Breast epithelium (tissue), 4 donors: ENCODE measurements around the gene CBARP. TPM values are rescaled to one million over a fixed set of nuclear protein-coding genes. Genes with fewer than 3 reads are reported as not detected.

Source experiments
- DNase-seq, 2 donors: peaks; one replicate each; pipeline ENCODE4 v3.0.0-alpha.2; 2019; ENCODE audit warnings: low spot score in 2 of 2
- H3K27ac ChIP-seq, 2 donors: fragments of 200-600 bp; sonication (generic) in 1 of 2; one replicate each; pipeline ENCODE4 v1.5.1; 2016 to 2019; ENCODE audit warnings: mild to moderate bottlenecking in 1 of 2
- H3K27me3 ChIP-seq, 2 donors: fragments of 200-600 bp; sonication (generic) in 1 of 2; one replicate each; pipeline versions ENCODE4 v1.5.1 to v1.6.0; 2017 to 2019; ENCODE audit warnings: control low read depth in 1 of 2, mild to moderate bottlenecking in 1 of 2
- H3K36me3 ChIP-seq: fragments of 200-600 bp; one replicate; pipeline ENCODE4 v1.5.1; 2019
- H3K4me1 ChIP-seq, 2 donors: fragments of 200-600 bp; sonication (generic); one replicate each; pipeline ENCODE4 v1.5.1; 2016 to 2019; ENCODE audit warnings: control low read depth in 1 of 2
- H3K4me3 ChIP-seq, 3 donors: fragments of 200-600 bp; sonication (generic); 1 replicate in 2 of 3; 2 replicates in 1 of 3; pipeline ENCODE4 v1.5.1; 2016 to 2019; ENCODE audit warnings: mild to moderate bottlenecking in 3 of 3, moderate library complexity in 2 of 3
- H3K9me3 ChIP-seq, 2 donors: fragments of 200-600 bp; sonication (generic) in 1 of 2; one replicate each; pipeline ENCODE4 v1.5.1; 2016 to 2019; ENCODE audit warnings: control low read depth in 1 of 2
- POLR2A ChIP-seq: fragments of 450-650 bp; IDR thresholded peaks from one replicate; pipeline ENCODE4 v1.6.1; 2016; ENCODE audit warnings: antibody characterized with exemption, mild to moderate bottlenecking, moderate library complexity
- POLR2AphosphoS5 ChIP-seq, 3 donors: sonication (generic); formaldehyde crosslinking; IDR thresholded peaks; one replicate each; pipeline ENCODE4 v1.6.1; 2017; ENCODE audit warnings: antibody characterized with exemption in 3 of 3
- intact Hi-C: fragments of 100-400 bp; cut with DNase I; formaldehyde crosslinking; loops from one replicate; pipeline ENCODE4 v1.15.1; 2023; ENCODE audit warnings: low total_unique reads
- total RNA-seq, 3 donors: library from RNA; depleted of rRNA; stranded (reverse); fragments of >200 nt; gene quantifications; one replicate each; pipeline ENCODE4 v1.1.0, GENCODE V29; 2016
- TF ChIP-seq, protein P1 (sequence below), 3 donors: fragments of 450-650 bp; IDR thresholded peaks; one replicate each; pipeline ENCODE4 v1.5.1; 2016 to 2017; ENCODE audit warnings: antibody characterized with exemption in 3 of 3, mild to moderate bottlenecking in 3 of 3, moderate library complexity in 3 of 3

CBARP gene
- total RNA-seq, 3 donors from 2014 or later, result 0.98 to 4.8 TPM; not detected in 1

DNA sequence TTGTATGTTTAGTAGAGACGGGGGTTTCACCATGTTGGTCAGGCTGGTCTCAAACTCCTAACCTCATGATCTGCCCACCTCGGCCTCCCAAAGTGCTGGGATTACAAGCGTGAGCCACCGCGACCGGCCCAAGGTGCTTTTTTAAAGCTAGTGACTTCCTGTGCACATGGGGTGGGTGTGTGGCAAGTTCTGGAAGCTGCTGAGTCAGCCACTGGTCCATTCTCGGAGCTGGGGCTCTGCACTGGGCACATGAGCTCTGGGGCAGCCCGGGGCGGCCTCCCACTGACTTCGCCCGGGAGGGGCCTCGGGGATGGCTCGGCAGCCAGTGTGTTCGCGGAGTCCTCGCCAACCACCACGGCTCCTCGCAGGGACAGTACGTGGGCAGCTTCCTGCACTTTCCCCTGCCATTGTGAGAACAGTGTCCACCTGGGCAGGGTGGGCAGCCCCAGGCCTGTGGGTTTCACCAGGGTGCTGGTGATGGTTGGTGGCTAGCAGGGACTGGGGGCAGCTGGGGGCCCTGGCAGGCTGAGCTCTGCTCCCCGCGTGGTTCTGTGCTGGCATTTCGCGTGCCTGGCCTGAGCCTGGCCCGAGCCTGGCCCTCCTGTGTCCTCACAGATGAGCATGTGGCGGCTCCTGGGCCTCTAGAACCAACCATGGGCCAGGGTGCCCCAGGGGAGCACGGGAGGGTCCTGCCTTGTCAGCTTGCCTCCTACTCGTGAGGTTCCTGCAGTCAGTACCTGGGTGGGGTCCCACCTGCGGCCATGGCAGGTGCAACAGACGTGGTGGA is 12.2 kb downstream of the CBARP start:
- Histone ChIP-seq H3K36me3 (peaks cover 9% of the 10 kb centered on the region), H3K4me3 (no peak overlapping the region), H3K27ac (no peak overlapping the region), H3K4me1 (no peaks in the 10 kb centered on the region), H3K27me3 (no peaks in the 10 kb centered on the region), H3K9me3 (no peaks in the 10 kb centered on the region)
- intact Hi-C loops, result loop anchor here (10.0 kb wide), 1 partner anchor 211 kb away; no protein-coding TSS in a partner anchor
- TF ChIP-seq POLR2AphosphoS5 (IDR thresholded peaks at IDR 0.05), result no peak
- no peak for DNase-seq

DNA sequence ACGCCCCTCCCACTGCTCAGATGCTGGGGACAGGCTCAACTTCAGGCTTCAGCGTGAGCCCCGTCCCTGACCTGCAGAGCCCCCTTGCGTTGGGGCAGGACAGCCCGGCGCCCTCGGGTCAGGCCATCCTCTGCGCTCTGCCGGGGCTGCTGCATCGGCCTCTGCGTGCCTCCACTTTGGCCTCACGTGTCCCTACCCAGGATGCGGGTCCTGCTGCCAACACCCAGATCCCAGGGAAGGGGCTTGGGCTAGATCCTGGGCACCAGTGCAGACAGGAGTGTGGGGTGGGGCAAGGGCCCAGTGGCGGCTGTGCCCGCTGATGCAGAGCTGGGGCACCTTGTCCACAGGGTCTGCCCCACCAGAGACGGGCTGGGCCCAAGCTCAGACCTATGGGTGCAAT is 13.0 kb downstream of the CBARP start:
- H3K27ac ChIP-seq, result no peak overlapping the region
- DNase-seq, result no peak
- no peaks in the 10 kb centered on the region for H3K9me3 ChIP-seq
- H3K27me3 ChIP-seq, result no peaks in the 10 kb centered on the region
- H3K4me3 ChIP-seq, result no peak overlapping the region
- H3K36me3 ChIP-seq, result peaks cover 9% of the 10 kb centered on the region
- TF ChIP-seq, protein P1, sequence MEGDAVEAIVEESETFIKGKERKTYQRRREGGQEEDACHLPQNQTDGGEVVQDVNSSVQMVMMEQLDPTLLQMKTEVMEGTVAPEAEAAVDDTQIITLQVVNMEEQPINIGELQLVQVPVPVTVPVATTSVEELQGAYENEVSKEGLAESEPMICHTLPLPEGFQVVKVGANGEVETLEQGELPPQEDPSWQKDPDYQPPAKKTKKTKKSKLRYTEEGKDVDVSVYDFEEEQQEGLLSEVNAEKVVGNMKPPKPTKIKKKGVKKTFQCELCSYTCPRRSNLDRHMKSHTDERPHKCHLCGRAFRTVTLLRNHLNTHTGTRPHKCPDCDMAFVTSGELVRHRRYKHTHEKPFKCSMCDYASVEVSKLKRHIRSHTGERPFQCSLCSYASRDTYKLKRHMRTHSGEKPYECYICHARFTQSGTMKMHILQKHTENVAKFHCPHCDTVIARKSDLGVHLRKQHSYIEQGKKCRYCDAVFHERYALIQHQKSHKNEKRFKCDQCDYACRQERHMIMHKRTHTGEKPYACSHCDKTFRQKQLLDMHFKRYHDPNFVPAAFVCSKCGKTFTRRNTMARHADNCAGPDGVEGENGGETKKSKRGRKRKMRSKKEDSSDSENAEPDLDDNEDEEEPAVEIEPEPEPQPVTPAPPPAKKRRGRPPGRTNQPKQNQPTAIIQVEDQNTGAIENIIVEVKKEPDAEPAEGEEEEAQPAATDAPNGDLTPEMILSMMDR (IDR thresholded peaks at IDR 0.05), result no peak
- no peak for TF ChIP-seq POLR2AphosphoS5 (IDR thresholded peaks at IDR 0.05)
- TF ChIP-seq POLR2A, result no peak
- intact Hi-C loops, result loop anchor here (10.0 kb wide), 1 partner anchor 210 kb away; no protein-coding TSS in a partner anchor
- no peaks in the 10 kb centered on the region for H3K4me1 ChIP-seq

DNA sequence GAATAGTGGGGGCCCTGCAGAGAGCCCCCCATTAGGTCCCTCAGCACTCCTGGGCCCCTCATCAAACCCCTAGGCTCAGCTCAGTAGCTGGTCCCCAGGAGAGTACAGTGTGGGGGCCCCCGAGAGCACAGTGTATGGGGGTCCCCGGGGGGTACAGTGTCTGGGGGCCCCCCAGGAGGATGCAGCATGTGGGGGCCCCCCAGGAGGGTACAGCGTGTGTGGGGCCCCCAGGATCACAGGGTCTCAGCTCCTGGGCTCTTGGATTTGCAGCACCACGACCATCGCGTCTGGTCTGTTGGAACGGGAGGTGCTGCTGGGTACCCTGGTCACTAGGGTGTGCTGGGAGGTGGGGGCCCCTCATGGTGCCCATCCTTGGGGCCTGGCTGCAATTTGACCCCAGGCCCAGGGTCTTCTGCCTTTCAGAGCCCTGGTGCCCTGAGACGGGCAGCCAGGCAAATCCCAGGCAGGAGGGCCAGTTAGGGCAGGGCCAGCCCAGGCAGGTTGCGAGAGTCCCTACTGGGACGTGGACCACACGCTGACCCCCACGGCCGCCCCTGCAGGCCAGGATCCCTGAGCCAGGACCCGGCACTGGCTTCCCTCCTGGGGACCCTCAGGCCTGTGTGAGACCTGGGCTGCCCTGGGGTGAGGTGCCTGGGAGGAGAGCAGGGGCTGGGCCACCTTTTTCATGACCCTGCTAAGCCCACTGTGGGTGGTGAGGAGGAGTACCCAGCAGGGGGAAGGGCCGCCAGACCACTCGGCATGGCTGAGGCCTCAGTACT is 13.6 kb downstream of the CBARP start:
- Histone ChIP-seq H3K4me3 (no peak overlapping the region), H3K27ac (no peak overlapping the region), H3K4me1 (no peaks in the 10 kb centered on the region), H3K27me3 (no peaks in the 10 kb centered on the region), H3K36me3 (peaks cover 9% of the 10 kb centered on the region), H3K9me3 (no peaks in the 10 kb centered on the region)
- TF ChIP-seq, protein P1 (IDR thresholded peaks at IDR 0.05), result no peak
- TF ChIP-seq POLR2A, result no peak
- TF ChIP-seq POLR2AphosphoS5 (IDR thresholded peaks at IDR 0.05), result no peak
- intact Hi-C loops, result loop anchor here (10.0 kb wide), 1 partner anchor 209 kb away; no protein-coding TSS in a partner anchor
- DNase-seq, result no peak

DNA sequence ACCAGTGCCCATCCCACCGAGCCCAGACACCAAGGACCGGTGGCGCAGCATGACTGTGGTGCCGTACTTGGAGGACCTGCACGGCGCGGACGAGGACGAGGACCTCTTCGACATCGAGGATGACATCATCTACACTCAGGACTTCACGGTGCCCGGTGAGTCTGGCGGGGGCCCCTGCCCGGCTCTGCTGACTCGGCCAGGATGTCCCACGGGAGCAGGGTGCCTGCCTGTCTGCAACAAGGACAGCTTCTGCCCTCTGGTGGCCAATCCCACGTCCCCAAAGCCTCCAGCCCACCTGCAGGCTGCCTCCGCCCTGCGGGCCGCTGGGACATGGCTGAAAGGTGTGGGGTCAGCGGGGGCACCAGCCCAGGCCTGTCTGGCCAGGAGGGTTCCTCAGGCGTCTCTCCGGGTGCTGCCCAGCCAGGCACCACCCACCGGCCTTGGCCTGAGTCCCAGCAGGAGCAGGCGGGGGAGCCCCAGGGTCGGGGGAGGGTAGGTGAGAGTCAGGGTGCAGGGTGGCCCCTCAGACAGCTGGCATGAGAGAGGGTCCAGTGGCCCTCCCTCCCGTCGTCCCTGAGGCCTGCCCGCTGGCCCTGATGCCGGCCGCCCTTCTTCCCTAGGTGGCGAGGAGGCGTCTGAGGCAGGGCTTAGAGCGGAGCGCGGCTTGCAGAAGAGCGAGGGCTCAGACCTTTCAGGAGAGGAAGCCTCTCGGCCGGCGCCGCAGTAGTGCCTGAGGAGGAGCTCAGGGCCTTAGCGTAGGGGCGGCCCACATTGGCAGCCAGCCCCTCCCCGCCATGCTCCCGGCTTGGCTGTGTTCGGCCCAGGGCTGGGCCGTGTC is 14.6 kb downstream of the CBARP start:
- peak overlapping the region in 1 of 2 donors; percentile 20 for H3K27ac ChIP-seq
- DNase-seq, result no peak
- no peak for TF ChIP-seq POLR2AphosphoS5 (IDR thresholded peaks at IDR 0.05)
- TF ChIP-seq, protein P1 (IDR thresholded peaks at IDR 0.05), result no peak
- no peak for TF ChIP-seq POLR2A
- no peaks in the 10 kb centered on the region for H3K4me1 ChIP-seq
- no peaks in the 10 kb centered on the region for H3K27me3 ChIP-seq
- no peak overlapping the region for H3K4me3 ChIP-seq
- no peaks in the 10 kb centered on the region for H3K9me3 ChIP-seq
- intact Hi-C loops, result loop anchor here (10.0 kb wide), 1 partner anchor 208 kb away; no protein-coding TSS in a partner anchor
- H3K36me3 ChIP-seq, result peaks cover 9% of the 10 kb centered on the region

DNA sequence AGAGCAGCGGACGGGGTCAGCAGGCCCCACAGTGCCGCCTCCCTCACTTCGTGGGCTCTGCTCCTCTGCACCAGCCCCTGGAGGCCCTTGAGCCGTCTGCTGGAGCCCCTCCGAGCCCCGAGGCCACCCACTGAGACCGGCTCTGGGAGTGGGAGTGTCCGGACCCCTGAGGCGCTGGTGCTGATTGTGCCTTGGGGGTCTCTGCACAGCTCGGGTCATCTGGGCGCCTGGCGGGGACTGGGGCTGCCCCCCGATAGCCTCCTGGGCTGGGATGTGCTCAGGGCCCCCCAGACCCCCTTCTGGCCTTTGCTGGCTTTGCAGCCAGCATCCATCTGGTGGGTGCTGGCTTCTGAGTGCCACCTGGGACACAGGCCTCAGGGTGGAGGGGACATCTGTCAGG is 15.4 kb downstream of the CBARP start:
- TF ChIP-seq POLR2A (no peak), POLR2AphosphoS5 (IDR thresholded peaks at IDR 0.05) (no peak)
- Histone ChIP-seq H3K27me3 (no peaks in the 10 kb centered on the region), H3K4me3 (no peak overlapping the region), H3K9me3 (no peaks in the 10 kb centered on the region), H3K4me1 (no peaks in the 10 kb centered on the region), H3K36me3 (peaks cover 1% of the 10 kb centered on the region), H3K27ac (no peak overlapping the region)
- intact Hi-C loops, result loop anchor here (10.0 kb wide), 1 partner anchor 208 kb away; no protein-coding TSS in a partner anchor
- DNase-seq, result no peak
